Transverse colon (tissue), 3 donors: ENCODE measurements around the gene SLC35A2.

Experiments
- CTCF ChIP-seq, 5 experiments: fragments of 200-600 bp in 3 of 5; fragments of 450-650 bp in 2 of 5; sonication (generic) in 3 of 5; IDR thresholded peaks; 1 replicate in 2 of 5; 2 replicates in 3 of 5; pipeline ENCODE4 v1.5.1; 2016 to 2017; ENCODE audit warnings: antibody characterized with exemption in 5 of 5, inconsistent platforms in 3 of 5, mild to moderate bottlenecking in 2 of 5, moderate library complexity in 1 of 5
- POLR2A ChIP-seq: fragments of 450-650 bp; IDR thresholded peaks from one replicate; pipeline ENCODE4 v1.6.1; 2016; ENCODE audit warnings: antibody characterized with exemption, mild to moderate bottlenecking, moderate library complexity

- TF ChIP-seq CTCF (IDR thresholded peaks at IDR 0.05): peak; percentile 36 to 66 (median 38)
- peak; percentile 54 for TF ChIP-seq POLR2A
These were observed 19.8 kb downstream of the SLC35A2 start for GRCh38 chrX:48891402-48892288.
